GM19328 (cell line): ENCODE data around the gene ZNF555.
A peak's percentile ranks its signal among the peaks of the same experiment; 100 is the strongest.
"Not testable (repeated sequence)": the region's sequence is repeated elsewhere in the genome, so short reads cannot be mapped to it uniquely, and the experiment has no call there.

Source experiments
- ATAC-seq: cut with Tn5 transposase; IDR thresholded peaks from one replicate; pipeline ENCODE4 v1.9.1; 2021; ENCODE audit warnings: mild to moderate bottlenecking, moderate library complexity; ENCODE audit not compliant: unreplicated experiment

ZNF555 gene

GRCh38 chr19:2806736-2807378 lies 34.4 kb upstream of the ZNF555 start:
- no peak for ATAC-seq

- ATAC-seq = no peak
Observed at GRCh38 chr19:2807379-2808128, 33.7 kb upstream of the ZNF555 start.

DNA sequence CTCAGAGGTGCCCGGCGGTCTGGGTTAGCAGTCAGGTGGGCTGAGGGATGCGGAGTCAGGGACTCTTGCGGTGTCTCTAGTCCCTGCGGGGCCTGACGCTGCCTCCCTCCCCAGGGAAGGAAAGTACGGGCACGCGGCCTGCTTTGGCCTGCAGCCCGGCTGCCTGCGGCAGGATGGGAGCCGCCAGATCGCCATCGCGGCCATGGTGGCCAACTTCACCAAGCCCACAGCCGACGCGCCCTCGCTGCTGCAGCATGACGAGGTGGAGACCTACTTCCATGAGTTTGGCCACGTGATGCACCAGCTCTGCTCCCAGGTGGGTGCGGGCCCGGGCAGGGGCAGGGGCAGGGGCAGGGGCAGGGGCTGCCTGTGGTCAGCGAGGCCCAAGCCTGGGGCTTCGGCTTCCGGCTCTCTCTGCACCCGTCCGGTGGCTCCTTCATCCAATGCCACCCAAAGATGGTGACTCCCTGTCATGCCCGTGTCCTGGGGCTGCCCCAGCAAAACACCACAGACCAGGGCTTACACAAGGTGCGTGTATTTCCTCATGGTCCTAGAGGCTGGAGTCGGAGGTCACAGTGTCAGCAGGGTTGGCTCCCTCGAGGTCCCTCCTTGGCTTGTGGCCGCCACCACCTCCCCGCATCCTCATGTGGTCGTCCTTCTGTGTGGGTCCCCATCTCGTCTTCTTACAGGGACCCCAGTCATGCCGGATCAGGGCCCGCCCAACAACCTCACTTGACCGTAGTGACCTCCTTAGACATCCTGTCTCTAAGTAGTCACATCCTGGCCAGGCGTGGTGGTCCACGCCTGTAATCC lies 32.9 kb upstream of the ZNF555 start:
- no peak for ATAC-seq

DNA sequence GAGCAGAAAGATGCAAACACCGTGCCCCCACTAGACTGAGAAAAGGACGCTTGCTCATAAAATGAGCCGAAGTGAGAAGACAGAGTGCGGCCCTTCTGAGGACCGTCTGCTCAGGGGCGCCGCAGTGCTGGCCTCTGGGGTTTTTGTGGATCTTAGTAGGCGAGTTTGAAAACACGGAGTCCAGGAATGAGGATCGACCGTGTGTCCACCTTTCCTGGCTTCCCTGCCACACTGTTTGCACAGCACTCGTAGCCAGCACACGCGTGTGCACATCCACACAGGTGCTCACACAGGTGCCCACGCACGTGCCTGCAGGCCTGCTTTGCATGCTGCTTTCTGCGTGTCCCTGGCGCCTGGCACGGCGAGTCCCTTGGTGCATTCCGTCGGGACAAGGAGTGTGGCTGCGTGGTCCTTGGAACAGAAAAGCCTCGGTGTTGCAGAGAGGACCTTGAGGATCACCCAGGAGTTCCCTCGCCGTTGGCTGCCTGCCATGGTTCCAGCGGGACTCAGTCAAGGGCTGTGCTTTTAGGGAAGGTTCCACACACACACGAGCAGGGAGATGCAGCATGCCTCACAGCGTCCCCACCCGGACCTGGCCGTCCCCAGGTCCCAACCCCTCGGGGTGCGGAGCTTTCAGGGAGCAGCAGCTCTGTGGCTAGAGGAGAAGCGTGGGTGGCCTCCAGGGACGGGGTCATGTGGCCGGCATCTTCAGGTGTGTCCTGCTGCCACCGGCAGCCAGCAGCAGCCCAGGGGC lies 31.7 kb upstream of the ZNF555 start:
- ATAC-seq = no peak

GRCh38 chr19:2810141-2811091 lies 30.9 kb upstream of the ZNF555 start:
- no peak for ATAC-seq

- ATAC-seq = no peak
Observed at GRCh38 chr19:2811221-2811722, 30.0 kb upstream of the ZNF555 start.

DNA sequence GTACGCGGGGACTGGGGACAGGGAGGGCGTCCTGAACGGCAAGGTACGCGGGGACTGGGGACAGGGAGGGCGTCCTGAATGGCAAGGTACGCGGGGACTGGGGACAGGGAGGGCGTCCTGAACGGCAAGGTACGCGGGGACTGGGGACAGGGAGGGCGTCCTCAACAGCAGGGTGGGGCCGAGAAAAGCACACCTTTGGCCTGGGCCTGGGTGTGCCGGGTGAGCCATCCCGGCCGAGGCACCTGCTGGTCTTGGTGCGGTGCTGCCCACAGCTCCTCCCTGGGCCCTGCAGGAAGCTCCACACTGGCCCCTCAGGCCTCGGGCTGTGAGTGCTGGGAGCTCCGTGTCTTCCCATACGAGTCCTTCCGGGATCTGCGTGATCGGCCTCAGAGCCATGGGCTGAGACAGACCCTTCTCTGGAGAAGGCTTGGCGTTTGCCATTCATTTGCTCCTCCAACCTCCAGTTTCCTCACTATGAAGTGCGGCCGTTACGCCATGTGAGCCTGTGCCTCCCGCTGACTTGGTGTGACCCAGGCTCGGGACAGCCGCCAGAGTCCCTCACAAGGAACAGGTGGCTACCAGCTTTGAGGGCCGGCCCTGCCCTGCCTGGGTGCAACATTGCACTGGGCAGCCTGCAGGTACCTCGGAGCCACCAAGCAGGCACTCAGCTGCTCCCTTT lies 29.4 kb upstream of the ZNF555 start:
- ATAC-seq = no peak

GRCh38 chr19:2812414-2813234 lies 28.7 kb upstream of the ZNF555 start:
- no peak for ATAC-seq

GRCh38 chr19:2813235-2814160 lies 27.8 kb upstream of the ZNF555 start:
- no peak for ATAC-seq

DNA sequence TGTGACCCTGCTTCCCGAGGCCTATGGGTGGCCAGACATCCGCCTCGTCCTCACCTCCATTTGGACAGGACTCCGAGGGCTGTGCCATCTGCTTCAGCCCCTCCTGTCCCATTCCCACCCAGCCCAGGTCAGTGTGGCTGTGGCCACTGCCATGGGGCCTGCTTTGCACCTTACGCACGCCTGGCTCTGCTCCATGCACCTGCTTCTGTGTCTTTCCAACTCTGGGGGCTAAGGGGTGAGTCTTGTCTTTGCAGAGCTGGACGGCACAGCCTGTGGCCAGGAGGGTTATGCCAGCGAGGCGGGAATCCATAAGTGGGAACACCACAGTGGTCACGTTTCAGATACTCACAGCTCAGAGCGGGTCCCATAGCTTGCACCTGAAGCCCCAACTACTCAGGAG lies 26.8 kb upstream of the ZNF555 start:
- no peak for ATAC-seq

DNA sequence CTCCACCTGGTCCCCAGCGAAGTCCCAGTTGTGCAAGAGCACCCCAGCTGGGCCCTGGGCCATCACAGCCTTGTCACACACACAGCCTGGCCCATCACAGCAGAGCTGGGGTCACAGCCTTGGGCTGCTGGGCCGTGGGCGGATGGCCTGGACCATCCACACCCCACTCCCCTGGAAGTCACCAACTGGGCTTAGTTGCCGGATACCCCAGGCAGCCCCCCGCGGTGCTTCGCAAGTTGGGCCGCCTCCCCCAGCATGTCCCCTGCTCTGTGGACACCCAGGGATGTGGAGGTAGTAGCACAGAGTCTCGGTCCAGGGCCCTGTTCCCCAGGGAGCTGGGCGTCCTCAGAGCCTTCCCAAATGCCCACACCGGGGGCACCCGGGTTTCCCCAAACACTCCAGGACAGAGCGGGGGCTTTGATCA lies 26.1 kb upstream of the ZNF555 start:
- ATAC-seq = no peak

DNA sequence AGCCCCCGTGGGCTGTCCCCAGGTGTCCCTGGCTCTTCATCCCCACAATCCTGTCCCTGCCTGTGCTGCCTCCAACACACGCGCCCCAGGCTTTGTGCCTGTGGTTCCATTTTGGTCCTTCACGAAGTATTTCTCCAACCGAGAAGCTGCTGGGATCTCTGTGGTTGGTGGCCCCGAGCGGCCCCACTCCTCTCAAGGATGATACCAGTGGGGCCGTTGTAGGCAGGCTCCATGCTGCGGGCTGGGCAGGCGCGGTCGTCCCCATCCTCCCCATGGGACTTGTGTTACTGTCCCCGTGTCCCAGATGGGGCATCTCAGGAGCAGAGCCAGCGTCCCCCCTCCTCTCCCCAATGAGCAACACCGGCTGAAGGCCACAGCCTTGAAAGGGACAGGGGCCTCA lies 25.4 kb upstream of the ZNF555 start:
- ATAC-seq = no peak

DNA sequence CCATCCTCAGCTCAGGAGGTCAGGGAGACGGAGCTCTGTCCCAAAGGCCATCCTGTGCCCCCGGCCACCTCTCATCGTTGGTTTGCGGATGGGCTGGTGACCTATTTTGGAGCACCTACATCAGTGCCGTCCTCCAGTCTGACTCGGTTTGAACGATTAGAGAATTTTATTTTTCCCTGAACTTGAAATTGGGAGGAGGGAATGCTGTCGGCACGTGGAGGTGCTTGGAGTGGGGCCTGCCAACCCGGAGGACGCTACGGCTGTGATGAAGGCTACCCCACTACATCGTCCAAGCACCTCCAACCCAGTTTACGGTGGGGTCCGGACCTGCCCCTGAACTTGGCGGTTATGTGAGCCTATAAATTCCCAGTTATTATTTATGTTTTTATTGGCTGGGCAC lies 24.6 kb upstream of the ZNF555 start:
- ATAC-seq = no peak

DNA sequence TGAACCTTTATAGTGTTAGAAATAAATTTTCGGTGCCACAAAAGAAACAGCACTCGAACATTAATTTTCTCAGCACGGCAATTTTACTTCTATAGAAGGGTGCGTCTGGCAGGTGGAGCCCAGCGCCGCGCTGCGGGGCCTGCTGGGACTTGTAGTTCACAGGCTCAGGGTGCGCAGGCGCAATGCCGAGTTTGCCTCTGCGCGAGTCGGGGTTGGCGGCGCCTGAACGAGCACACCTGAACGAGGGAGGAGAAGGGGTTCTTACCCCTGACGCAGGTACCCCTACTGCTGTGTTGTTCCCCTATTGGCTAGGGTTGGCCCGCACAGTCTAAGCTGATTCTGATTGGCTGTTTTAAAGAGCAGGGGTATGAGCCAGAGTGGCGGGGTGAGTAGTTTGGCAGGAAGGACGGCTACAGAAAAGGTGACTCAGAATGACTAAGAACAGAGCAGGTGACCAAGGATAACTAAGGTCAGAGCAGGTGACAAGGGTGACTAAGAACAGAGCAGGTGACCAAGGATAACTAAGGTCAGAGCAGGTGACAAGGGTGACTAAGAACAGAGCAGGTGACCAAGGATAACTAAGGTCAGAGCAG lies 23.9 kb upstream of the ZNF555 start:
- ATAC-seq = not testable (repeated sequence)

DNA sequence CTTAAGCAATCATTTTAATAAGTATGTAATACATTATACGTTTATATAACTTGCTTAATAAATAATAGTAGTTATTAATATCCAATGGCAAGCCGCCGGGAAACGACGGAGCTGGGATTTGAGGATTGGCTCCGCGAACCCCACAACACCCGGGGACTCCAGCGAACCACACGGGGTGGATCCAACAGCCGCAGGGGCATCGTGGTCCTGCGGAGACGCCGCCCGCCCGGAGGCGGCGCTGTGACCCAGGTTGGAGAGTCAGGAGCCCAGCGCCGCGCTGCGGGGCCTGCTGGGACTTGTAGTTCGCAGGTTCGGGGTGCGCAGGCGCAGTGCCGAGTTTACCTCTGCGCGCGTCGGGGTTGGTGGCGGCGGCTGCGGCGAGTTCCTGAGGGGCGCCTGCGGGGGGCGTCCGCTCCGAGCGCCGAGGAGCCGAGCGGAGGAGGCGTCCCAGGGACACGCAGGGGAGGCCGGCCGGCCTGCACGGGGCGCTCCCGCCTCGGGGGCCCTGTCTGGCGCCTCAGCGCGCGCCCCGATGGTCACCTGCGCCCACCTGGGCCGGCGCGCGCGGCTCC lies 21.6 kb upstream of the ZNF555 start, which contains the start of gene ZNF554:
ZNF554 (plus strand) TSS at position 329 of the 572 bp plus-strand sequence; CDS start at position 533, 204 bp downstream.
- ATAC-seq = peak; percentile 88

DNA sequence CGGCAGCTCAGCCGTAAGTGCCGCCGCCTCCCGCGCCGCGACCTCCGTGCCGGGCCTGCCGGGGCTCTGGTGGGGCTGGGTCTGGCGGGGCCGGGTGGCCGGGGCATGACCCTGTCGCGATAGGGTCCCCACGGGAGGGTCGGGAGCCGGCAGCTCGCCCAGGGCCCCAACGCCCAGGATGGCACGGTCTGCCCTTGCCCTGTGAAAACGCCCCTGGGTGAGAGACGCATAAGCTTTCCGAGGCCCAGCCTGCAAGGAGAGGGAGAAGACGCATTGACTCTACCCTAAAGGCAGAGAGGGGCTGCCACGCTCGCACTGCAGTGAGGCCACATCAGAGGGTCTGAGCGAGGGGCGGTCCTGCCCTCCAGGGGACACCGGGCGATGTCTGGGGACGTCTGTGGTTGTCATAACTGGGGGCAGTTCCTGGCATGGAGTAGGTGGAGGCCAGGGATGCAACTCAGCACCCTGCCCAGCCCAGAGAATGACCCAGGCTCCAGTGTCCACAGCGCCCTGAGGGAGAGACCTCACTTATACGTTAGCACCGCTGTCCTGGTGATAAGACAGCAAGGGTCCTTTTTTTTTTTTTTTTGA lies 21.1 kb upstream of the ZNF555 start:
- ATAC-seq = no peak
